IPS DF 19.7 (cell line): ENCODE measurements around the gene DYSF.

ENCODE experiments used
- DNase-seq: peaks from one replicate; pipeline ENCODE4 v3.0.0-alpha.2; 2013; ENCODE audit warnings: low read depth, low spot score

DYSF gene

DNA sequence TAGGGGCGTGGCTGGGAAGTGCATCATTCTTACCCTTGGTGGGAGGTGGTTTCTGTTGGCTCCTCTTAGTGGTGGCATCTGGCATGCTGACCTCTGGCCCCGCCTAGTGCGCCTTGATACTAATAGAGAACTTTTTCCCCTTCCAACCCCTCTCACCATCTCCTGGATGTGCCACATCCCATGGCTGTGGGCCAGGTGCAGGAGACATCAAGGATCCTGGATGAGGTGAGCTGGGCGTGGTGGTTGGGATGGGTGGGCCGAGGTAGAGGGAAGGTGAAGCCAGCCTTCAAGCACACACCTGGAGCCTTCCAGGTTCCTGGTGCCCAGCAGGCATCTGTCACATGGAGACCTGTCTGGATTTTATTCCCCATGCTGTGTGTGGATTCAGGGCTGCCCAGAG, 149.2 kb downstream of the DYSF start:
- no peak for DNase-seq

DNA sequence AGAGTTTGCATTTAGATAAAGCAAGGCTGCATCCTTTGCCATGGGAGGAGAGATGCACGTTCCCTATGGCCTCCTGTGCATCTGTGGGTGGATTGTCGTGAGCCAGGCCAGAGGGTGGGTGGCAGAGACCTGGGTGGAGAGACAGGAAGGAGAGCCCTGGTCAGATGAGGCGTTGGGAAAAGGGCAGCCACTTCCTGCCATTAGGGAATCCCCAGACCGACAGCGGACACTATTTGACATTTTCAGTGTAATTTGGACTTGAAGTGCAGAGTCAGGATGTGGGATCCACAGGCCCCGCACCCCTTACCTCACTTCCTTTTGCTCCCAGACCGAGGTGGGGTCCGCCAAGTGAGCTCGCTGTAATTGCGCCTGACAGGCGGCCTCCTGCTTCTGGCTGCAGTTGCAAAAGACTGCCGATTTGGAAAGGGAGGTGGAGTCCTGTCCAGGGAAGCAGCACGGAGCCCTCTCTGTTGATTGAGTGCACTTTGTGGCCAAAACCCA, 150.0 kb downstream of the DYSF start:
- no peak for DNase-seq

DNA sequence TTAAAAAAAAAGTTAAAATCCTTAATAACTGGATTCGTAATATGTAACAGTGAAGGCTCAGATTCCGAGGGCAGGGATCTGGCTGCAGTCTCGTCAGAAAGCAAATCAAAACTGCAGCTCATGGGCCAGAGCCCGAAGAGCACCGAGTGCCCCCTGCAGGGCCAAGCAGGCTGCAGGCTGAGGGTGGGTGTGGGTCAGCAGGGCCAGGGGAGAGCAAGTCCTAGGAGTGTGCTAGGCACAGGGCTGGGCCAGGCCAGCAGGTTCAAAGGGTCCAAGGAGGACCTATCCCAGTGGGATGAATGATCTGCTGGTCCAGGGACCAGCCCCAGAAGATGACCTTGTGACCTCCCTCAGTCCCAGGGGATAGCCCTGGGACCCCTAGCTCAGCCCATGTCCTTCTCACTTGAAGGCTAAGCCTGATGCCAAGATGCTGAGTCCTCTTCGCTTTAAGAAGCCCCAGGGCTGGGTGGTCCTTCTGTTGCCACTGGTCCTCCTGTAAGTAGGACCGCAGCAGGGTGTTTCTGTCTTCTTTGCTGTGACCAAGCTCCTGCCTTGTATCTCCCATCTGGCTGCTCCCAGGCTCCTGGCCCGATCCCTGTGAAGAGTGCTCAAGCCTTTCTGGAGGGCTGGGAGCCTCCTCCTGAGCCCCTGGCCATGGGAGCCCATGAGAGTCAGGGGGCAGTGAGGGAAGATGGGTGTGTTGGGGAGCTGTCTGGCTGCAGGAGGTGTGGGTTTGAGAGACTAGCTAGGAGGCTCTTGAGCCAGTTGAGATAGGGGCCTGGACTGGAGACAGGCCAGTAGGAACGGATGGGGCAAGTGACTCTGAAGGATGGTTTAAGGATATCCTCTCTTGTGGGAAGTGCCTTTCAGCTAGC, 150.7 kb downstream of the DYSF start:
- DNase-seq = no peak

DNA sequence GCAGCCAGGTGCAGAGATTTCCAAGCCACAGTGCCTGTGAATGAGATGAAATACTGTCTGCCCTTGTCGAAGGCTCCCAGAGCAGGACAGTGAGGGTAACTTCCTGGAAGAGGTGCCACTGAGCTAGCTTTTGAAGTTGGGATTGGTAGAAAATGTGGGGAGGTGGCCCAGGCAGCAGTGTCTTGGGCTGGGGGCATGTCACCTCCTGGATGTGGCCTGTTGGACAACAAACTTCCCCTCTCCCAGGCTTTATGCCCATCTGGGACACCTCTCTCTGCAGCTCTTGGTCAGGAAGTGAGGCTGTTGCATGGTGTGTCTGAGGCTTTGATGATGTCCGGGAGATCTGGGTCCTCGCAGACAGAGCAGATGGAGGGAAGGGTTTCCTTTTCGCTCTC, 151.4 kb downstream of the DYSF start:
- DNase-seq = no peak

DNA sequence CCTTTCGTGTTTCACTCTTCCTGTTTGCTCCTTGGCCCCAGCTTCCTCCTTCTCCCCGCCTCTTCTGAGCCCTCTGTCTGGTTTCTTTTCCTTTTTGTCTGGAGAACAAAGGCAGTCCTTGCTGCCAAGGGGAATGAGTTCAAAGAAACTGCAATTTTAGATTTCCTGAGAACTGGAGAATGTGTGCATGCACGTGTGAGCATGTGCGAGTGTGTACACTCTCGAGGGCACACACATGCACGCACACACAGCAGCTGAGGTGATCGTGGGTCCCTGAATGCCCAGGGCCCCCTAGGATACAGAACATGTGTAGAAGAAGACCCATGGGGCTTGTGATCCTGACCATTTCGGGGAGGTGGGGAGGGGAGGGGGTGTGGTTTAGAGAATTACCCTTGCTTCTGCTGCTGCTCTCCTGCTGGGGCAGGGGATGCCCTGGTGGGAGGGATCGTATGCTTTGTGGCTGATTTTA, 151.8 kb downstream of the DYSF start:
- no peak for DNase-seq

DNA sequence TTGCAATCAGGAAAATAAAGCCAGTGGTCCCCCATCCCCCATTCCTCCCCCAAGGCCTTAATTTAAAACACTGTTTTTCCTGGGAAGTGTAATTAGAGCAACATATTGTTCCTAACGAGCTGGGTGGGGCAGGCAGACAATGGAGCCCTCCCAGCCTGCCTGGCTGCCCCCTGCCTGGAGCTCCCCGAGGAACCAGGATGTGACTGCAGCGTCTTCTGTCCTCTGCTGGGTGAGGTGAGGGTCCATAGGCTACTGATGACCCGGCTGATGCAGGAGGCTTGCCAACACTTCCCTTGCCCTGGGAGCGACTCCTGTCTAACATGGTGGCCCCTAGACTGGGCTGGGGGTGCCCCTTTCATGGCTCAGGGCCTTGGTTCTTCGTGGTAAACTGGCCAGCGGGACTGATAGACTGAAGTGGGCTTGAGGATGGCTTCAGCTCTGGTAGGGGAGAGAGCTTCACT, 152.4 kb downstream of the DYSF start:
- no peak for DNase-seq

DNA sequence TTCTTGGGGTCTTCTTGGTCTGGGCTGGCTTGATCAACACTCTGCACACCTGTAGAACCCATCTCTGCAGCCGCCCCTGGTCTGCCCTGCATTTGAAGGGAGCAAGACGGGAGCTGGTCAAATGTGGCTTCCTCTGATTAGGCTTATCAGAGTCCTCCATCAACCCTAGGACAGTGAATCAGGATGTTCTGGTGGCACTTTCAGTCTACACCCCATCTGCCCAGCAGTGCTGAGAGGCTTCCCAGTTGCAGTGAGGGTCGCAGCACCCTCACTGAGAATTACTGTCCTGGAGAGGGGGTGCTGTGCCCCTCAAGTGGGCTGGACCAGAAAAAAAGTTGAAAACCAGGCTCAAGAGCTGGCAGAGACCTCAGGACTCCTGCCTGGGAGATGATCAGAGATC, 152.9 kb downstream of the DYSF start:
- no peak for DNase-seq

DNA sequence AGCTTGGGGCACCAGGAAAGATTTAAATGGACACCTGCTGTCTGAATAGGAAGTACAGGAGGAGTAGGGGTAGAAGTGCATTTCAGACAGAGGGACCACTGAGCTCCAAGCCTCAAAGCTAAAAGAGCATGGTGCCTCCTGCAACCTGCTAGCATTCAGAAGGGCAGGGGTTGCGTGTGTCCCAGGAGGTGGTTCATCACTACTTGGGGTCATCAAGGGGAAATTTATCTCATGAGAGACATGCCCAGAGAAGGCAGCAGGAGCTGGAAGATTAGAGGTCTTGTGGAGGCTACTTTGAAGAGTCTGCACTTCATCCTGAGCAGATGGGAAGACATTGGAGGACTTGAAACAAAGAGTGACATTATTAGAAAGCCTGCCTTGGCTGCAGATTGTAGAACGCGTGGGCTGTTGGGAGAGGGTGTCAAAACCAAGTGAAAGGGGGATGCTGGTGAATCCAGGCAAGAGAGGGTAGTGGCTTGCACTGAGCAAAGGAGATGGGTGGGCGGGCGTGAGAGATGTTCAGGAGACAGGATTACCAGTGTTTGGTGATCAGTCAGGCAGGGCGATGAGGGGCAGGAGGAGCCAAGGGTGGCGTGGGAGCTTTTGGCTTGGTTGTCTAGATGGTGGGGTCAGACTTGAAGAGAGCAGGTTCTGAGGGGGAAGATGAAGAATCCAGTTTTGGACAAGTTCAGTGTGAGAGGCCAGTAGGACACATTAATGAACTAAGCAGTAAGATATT, 154.0 kb downstream of the DYSF start:
- DNase-seq = no peak

DNA sequence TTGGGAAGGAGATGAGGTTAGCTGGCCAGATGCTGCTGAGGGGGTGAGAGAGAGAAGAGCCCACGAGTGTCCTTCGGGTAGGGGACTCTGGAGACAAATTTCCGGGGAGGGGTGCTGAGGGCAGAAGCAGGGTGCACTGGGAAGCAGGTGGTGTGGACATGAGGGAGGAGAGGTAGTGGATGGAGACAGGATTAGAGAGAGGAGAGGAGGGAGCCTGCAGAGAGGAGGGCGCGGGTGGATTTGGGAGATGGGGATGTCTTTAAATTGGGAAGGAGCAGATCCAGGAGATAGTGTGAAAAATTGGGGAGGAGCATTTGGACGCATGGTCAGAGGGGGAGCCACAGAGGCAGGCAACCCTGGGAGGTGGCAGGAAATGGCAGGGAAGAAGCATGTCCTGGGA, 154.7 kb downstream of the DYSF start:
- no peak for DNase-seq

DNA sequence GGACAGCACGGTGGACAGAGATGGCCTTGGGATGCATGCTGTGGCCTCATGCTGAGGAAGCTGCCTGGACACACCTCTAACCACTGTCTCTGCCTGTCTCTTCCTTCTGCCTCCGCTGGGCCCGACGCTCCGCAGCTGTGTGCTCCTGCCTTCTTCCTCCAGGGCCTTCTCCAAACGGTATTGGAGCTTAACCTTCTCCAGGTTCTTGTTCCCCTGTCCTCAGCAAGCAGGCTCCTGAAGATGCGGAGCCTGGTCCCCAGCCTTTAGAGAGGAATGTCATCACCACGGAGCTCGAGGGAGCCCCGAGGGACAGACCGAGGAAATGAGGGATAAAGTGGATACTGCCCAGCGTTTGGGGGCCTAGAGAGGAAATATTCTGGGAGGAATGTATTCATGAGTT, 155.1 kb downstream of the DYSF start:
- no peak for DNase-seq

DNA sequence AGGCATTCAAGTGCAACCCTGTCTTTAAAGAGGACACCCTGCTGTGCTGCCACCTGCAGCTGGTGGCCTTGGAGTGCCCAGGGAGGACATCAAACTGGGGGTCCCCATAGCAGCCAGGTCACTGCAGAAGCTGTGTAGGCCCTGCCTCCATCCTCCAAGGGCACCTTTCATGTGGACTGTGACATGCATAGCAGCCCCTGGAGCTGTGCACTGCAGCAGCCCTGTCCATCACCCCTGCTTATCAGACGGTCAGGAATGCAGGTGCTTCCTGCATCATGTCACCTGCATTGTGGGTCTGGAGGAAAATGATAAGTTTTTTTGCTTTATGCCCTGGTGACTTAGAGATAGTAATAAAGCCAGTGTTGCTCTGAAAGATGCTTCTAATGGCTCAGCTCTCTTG, 155.7 kb downstream of the DYSF start:
- DNase-seq = no peak

DNA sequence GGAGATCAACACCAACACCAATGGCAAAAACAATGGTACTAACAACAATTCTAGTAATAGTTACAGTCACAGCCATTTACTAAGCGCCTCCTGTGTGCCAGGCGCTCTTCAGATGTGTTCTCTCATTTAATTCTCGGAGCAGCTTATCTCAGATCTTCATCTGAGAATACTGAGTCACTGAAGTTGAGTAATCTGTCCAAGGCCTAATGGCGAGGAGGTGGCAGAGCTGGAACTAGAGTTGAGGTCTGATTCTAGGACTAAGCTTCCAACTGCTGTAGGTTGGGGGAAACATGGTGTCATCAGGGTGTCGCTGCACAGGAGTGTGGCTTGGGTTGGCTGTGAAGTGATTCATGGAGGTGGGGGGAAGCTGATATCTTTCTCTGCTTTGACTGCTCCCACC, 156.1 kb downstream of the DYSF start:
- DNase-seq = no peak

DNA sequence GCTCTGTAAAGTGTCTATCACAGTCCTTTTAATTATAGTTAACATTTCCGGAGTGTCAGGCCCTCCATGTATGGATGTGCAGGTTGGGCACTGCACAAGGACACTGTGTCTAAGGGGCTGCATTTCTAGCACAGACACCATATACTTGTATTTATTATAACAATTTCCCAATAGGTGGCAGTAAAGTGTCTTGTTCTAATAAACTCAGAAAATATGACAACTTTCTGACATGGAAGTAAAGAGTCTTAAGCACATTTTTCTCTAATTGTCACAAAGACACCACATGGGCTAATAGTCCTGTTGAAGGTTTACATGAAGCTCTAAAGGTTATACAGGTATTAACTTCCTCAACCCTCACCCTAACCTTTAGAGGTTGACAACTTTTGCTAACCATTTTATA, 156.6 kb downstream of the DYSF start:
- no peak for DNase-seq

DNA sequence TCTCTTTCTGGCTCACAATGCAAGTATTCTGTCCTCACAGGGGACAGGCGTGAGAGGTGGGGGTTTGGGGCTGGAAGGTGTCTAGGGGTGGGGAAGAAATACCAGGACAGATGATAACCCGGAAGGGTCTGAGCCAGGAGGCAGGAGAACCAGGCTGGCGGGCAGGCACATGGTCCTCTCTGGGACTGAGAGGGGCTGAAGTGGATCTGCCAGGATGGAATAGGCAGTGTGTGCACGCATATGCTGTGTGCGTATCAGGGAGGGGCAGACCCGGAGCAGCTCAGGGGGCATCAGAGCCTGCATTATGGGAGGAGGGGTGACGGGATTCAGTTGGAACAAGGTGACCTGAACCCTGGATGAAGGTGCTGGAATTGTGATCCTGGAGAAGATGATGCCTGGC, 157.3 kb downstream of the DYSF start:
- DNase-seq = no peak

DNA sequence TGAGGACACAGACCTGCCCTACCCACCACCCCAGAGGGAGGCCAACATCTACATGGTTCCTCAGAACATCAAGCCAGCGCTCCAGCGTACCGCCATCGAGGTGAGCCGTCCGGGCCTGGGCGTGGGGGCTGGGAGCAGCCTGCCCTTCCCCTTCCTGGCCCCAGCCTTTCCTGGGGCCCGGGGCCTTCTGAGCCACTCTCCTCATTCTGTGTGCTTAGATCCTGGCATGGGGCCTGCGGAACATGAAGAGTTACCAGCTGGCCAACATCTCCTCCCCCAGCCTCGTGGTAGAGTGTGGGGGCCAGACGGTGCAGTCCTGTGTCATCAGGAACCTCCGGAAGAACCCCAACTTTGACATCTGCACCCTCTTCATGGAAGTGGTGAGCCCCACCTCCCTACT, 157.9 kb downstream of the DYSF start:
- DNase-seq = no peak

DNA sequence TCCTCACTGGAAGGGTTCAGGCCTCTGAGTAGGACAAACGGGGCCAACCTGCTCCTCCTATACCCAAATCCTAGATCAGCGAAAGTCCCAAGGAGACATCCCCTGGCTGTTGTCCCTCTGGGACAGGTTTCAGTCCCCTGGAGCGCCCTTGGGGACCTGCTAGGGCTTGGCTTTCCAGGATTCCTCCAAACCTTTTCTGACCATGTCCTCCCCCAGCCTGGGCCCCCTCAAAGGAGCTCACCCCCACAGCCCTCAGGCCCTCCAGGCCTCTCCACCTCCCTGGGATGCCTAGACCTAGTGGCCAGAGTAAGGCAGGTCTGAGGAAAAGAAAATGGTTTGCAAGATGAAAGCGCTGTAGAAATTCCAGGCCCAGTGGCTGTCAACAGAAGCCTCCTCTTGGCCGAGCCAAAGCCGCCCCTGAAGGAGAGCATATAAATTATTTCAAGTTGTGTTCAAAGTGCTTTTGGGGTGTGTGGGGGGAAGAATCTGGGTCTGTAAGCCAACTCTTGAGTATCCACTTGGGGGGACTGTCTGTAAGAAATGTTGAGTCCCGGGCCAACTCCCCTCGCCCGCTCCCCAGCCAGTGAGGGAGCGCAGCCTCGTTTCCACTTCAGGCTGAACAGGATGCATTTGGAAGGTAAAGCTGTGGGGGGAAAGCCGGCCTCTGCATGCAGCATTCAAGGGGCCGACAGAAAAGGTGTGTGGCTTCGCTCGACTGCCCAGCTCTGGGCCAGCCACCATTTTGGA, 158.6 kb downstream of the DYSF start:
- no peak for DNase-seq

DNA sequence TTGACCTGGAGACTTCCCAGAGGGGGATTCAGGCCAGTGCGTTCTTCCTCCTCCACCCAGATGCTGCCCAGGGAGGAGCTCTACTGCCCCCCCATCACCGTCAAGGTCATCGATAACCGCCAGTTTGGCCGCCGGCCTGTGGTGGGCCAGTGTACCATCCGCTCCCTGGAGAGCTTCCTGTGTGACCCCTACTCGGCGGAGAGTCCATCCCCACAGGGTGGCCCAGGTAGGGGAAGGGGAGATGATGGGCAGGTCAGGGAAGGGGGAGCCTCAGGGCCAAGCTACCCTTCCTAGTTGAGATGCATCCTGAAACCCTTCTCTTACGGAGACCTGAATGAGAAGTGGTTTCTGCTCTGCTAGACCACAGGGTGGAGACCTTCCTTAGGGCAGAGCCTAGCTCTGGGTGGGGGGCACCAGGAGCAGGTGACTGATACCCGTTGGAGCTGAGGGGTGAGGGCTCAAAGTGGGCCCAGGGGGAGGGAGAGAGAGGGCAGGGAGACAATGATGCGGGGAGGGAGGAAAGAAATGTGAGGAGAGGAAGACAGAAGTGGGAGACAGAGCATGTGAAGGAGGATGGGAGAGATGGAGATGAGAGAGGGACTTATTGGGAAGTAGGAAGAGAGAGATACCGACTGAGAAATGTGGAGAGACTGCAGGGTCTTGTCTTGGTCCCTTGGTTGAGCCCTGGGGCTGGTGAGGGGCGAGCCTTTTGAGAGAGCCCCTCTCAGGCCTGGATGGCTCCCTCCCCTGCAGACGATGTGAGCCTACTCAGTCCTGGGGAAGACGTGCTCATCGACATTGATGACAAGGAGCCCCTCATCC, 159.4 kb downstream of the DYSF start:
- DNase-seq = no peak

DNA sequence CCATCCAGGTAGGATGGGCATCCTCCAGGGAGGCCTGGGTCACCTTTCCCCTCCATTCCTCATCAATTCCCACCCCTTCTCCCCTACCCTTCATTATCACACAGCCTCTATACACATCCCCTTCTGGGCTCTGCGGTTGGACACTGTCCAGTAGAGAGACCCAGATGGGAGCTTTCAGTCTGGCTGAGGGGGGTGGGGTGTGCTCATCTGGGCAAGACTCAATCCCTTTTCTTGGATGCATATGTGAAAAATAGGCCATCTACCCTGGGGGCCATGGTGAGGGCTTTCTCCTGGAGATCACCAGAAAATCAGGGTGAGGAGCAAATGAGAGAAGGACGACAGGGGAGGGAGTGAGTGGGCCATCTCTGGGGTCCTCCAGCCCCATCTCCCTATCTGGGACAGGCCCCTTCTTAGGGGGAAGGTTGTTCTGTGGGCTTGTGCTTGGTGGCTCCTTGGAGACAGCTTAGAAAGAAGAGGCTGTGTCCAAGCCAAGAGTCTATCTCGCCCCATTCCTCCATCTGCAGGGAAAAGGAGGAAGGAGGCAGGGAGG, 160.1 kb downstream of the DYSF start:
- DNase-seq = no peak

DNA sequence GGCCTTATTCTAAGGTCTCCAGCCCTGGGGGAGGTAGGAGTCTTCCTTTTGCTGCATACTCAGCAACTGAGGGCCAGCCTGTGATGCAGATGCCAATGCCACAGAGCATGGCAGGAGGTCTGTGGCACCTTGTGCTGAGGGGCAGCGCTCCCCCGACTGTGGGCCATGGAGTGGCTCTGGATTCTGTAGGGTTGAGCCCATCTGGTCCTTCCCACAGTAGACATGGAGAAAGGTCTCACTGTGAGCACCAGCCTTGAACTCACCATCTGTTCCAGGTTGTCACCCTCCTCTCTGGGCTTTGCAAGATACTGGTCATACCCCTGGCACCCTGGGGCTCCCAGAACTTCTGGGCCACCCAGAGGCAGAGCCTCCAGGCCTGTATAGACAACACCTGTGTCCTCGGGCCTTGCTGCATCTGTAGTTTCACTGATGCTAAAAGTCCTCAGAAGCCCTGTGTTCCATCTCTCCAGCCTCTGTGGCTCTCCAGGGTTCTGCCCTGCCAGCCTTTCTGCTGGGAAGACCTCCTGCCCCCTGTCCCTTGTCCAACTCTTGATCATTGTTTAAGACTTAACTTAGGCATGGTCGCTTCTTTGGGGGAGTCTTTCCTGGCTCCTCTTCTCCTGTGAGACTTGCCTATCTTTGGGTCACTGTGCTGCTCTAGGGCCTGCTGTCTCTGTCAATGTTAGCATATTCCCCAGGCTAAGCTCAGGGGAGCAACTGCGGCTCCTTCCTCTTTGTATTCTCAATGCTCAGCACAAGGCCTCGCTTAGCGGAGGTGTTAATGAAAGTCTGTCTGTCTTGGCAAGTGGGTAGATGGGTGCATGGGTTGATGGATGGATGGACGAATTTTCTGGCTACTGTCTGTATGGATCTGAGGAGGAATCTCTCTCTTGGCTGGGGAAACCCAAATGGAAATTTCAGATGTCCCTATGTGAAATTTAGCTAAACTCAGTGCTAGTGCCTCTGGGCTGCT, 160.9 kb downstream of the DYSF start:
- no peak for DNase-seq
